B cell (primary cell): ENCODE results near the gene RFC2. TPM values are rescaled to one million over a fixed set of nuclear protein-coding genes. Genes with fewer than 3 reads are reported as not detected.

Experiments used
- ATAC-seq: fragments of 200-7000 bp; cut with Tn5 transposase; one replicate; pipeline ENCODE4 v1.10.0; 2021; ENCODE audit warnings: low read depth, mild to moderate bottlenecking, moderate number of reproducible peaks, moderate library complexity
- CTCF ChIA-PET: fragments of 350-600 bp; sonication (Branson Sonifier 250); formaldehyde crosslinking; loops from one replicate; lab custom pipeline; 2021; ENCODE audit warnings: antibody characterized with exemption, inconsistent platforms; lab: Charles Lee
- POLR2A ChIA-PET: fragments of 350-600 bp; sonication (Branson Sonifier 250); formaldehyde crosslinking; loops from one replicate; lab custom pipeline; 2021; ENCODE audit warnings: antibody characterized with exemption; lab: Charles Lee
- DNase-seq: peaks from one replicate; pipeline ENCODE4 v3.0.0; 2013
- H2AFZ ChIP-seq: 2 replicates; pipeline ENCODE4 v1.6.1; 2012; ENCODE audit warnings: mild to moderate bottlenecking, low read depth, low read length; ENCODE audit not compliant: insufficient read depth, poor library complexity, severe bottlenecking
- H3K27ac ChIP-seq, 2 donors: 1 replicate in 1 of 2; 2 replicates in 1 of 2; pipeline ENCODE4 v1.5.1; 2012 to 2013; ENCODE audit warnings: low read length in 2 of 2, mild to moderate bottlenecking in 2 of 2, moderate library complexity in 1 of 2
- H3K27me3 ChIP-seq, 4 experiments: fragments of 200-600 bp in 1 of 4; sonication (generic) in 1 of 4; replicated peaks in 1 of 4; 1 replicate in 2 of 4; 2 replicates in 2 of 4; pipeline versions ENCODE4 v1.6.1 to v1.7.0; 2013 to 2016; ENCODE audit warnings: low read length in 3 of 4, mild to moderate bottlenecking in 2 of 4, mixed read lengths in 1 of 4, moderate library complexity in 1 of 4; ENCODE audit not compliant: insufficient read depth in 4 of 4, control insufficient read depth in 3 of 4; ENCODE audit errors: control extremely low read depth in 1 of 4
- H3K36me3 ChIP-seq, 2 experiments: replicated peaks in 1 of 2; 1 replicate in 1 of 2; 2 replicates in 1 of 2; pipeline versions ENCODE4 v1.6.1 to v1.7.1; 2013; ENCODE audit warnings: low read length in 1 of 2; ENCODE audit not compliant: insufficient read depth in 2 of 2, control insufficient read depth in 1 of 2; ENCODE audit errors: control extremely low read depth in 1 of 2, extremely low read depth in 1 of 2
- H3K4me1 ChIP-seq, 2 donors: fragments of 200-600 bp in 1 of 2; sonication (generic) in 1 of 2; 1 replicate in 1 of 2; 2 replicates in 1 of 2; pipeline versions ENCODE4 v1.5.1 to v1.6.1; 2013 to 2017; ENCODE audit warnings: low read length in 2 of 2; ENCODE audit not compliant: control insufficient read depth in 2 of 2, insufficient read depth in 2 of 2
- H3K4me2 ChIP-seq: replicated peaks from 2 replicates; pipeline ENCODE3; 2012; ENCODE audit warnings: mild to moderate bottlenecking, low read depth, low read length; ENCODE audit not compliant: poor library complexity, severe bottlenecking
- H3K4me3 ChIP-seq, 5 experiments: fragments of 200-600 bp in 1 of 5; sonication (generic) in 1 of 5; 1 replicate in 3 of 5; 2 replicates in 2 of 5; pipeline versions ENCODE4 v1.5.1 to v1.7.0; 2011 to 2016; ENCODE audit warnings: low read length in 4 of 5, mild to moderate bottlenecking in 4 of 5, low read depth in 2 of 5, control low read depth in 1 of 5, moderate library complexity in 1 of 5; ENCODE audit not compliant: insufficient read depth in 1 of 5; ENCODE audit errors: control extremely low read depth in 1 of 5, extremely low read depth in 1 of 5
- H3K79me2 ChIP-seq: fragments of 200-600 bp; sonication (generic); one replicate; pipeline ENCODE4 v1.6.0; 2016; ENCODE audit warnings: low read length; ENCODE audit not compliant: control insufficient read depth, insufficient read depth
- H3K9ac ChIP-seq: fragments of 200-600 bp; sonication (generic); 2 replicates; pipeline ENCODE4 v1.6.1; 2017; ENCODE audit warnings: mild to moderate bottlenecking, low read length, moderate library complexity
- H3K9me3 ChIP-seq, 3 donors: one replicate each; pipeline versions ENCODE4 v1.6.1 to v1.7.1; 2013; ENCODE audit warnings: low read length in 2 of 3; ENCODE audit not compliant: control insufficient read depth in 2 of 3, insufficient read depth in 1 of 3; ENCODE audit errors: control extremely low read depth in 1 of 3
- H4K20me1 ChIP-seq: 2 replicates; pipeline ENCODE4 v1.6.0; 2012; ENCODE audit warnings: mild to moderate bottlenecking, low read length; ENCODE audit not compliant: insufficient read depth, control insufficient read depth, poor library complexity, severe bottlenecking
- H3K27ac Mint-ChIP-seq: one replicate; pipeline ENCODE4 v1.8.0; 2021; ENCODE audit warnings: mixed read lengths
- H3K27me3 Mint-ChIP-seq: one replicate; pipeline ENCODE4 v1.8.0; 2021; ENCODE audit warnings: mixed read lengths
- H3K4me1 Mint-ChIP-seq: one replicate; pipeline ENCODE4 v1.8.0; 2021; ENCODE audit warnings: mixed read lengths
- H3K4me3 Mint-ChIP-seq: one replicate; pipeline ENCODE4 v1.8.0; 2021; ENCODE audit warnings: mixed read lengths
- H3K9me3 Mint-ChIP-seq: one replicate; pipeline ENCODE4 v1.8.0; 2022; ENCODE audit warnings: mixed read lengths; ENCODE audit not compliant: insufficient read depth
- CTCF ChIP-seq: fragments of 200-600 bp; IDR thresholded peaks from one replicate; pipeline ENCODE4 v1.8.0; 2022; ENCODE audit warnings: antibody characterized with exemption, mild to moderate bottlenecking
- EZH2 ChIP-seq: IDR thresholded peaks from 2 replicates; pipeline ENCODE4 v1.6.1; 2012; ENCODE audit warnings: borderline replicate concordance, low read depth, mild to moderate bottlenecking, moderate library complexity, low read length; ENCODE audit not compliant: insufficient read depth, poor library complexity, severe bottlenecking
- WGBS: methylation state at CpG from one replicate; pipeline ENCODE4 v1.1.5; 2013; ENCODE audit warnings: missing lambda C conversion rate; ENCODE audit not compliant: insufficient coverage; 5-methylcytosine and 5-hydroxymethylcytosine counted together
- intact Hi-C: fragments of 100-400 bp; cut with micrococcal nuclease; formaldehyde crosslinking; loops from one replicate; pipeline ENCODE4 v1.10.0; 2022
- polyA plus RNA-seq: library from polyadenylated mRNA; depleted of rRNA; stranded (reverse); fragments of >200 nt; gene quantifications from 2 replicates; pipeline ENCODE4 v1.2.3, GENCODE V29; 2012
- total RNA-seq, 2 donors: library from RNA; stranded (reverse); fragments of 120-200 nt in 1 of 2; gene quantifications; 1 replicate in 1 of 2; 2 replicates in 1 of 2; pipeline versions ENCODE4 v1.2.3 to v1.2.4, GENCODE V29; 2013 to 2022

The RFC2 gene
- total and polyA plus RNA-seq, 2 donors (not counting 1 experiment from before 2014, with no cell fraction given), result 20.2 to 36.4 TPM

- Mint-ChIP-seq H3K27ac (peak overlapping the region; percentile 63), H3K4me1 (peaks cover 56% of the 10 kb centered on the region)
Measured at GRCh38 chr7:74289659-74290552, 35.7 kb upstream of the RFC2 start.

More at GRCh38 chr7:74289659-74290552, 35.7 kb upstream of the RFC2 start:
- CTCF ChIA-PET, result interaction anchor here (0.9 to 7.0 kb wide), 4 partner anchors 21 to 111 kb away, joined by 3 to 56 read pairs (median 26); no protein-coding TSS in a partner anchor
- Histone ChIP-seq H3K36me3 (no peaks in the 10 kb centered on the region), H3K27me3 (no peaks in the 10 kb centered on the region), H3K4me3 (peak overlapping the region; percentile 34 to 73 (median 61)), H3K79me2 (peaks cover 52% of the 10 kb centered on the region), H3K9me3 (no peaks in the 10 kb centered on the region), H3K9ac (peak overlapping the region; percentile 77), H3K4me1 (peaks cover 24 to 40% of the 10 kb centered on the region in 2 donors), H2AFZ (peak overlapping the region; percentile 76), H3K27ac (peak overlapping the region in 1 of 2 donors; percentile 49), H4K20me1 (peaks cover 6% of the 10 kb centered on the region), H3K4me2 (peak overlapping the region; percentile 99)
- H3K9me3 Mint-ChIP-seq, result no peaks in the 10 kb centered on the region
- POLR2A ChIA-PET, result interaction anchor here (0.5 to 4.2 kb wide), 6 partner anchors 19 to 84 kb away, joined by 3 to 34 read pairs (median 6); partner anchors contain the start of gene RFC2
- DNase-seq, result peak; percentile 72
- peak overlapping the region; percentile 87 for H3K4me3 Mint-ChIP-seq
- no peaks in the 10 kb centered on the region for H3K27me3 Mint-ChIP-seq
- peak; percentile 50 for ATAC-seq
- WGBS, result under 1% methylated on average over 57 of the region's 60 CpGs
- intact Hi-C loops, result loop anchor here (1.0 kb wide), 2 partner anchors 36 to 81 kb away; partner anchors contain the start of gene RFC2
- TF ChIP-seq CTCF (no peak), EZH2 (no peak)
